ENCODE results near the gene ZC3H7A.
A peak's percentile ranks its signal among the peaks of the same experiment; 100 is the strongest.
"Not testable (repeated sequence)": the region's sequence is repeated elsewhere in the genome, so short reads cannot be mapped to it uniquely, and the experiment has no call there.

ZC3H7A gene, protein sequence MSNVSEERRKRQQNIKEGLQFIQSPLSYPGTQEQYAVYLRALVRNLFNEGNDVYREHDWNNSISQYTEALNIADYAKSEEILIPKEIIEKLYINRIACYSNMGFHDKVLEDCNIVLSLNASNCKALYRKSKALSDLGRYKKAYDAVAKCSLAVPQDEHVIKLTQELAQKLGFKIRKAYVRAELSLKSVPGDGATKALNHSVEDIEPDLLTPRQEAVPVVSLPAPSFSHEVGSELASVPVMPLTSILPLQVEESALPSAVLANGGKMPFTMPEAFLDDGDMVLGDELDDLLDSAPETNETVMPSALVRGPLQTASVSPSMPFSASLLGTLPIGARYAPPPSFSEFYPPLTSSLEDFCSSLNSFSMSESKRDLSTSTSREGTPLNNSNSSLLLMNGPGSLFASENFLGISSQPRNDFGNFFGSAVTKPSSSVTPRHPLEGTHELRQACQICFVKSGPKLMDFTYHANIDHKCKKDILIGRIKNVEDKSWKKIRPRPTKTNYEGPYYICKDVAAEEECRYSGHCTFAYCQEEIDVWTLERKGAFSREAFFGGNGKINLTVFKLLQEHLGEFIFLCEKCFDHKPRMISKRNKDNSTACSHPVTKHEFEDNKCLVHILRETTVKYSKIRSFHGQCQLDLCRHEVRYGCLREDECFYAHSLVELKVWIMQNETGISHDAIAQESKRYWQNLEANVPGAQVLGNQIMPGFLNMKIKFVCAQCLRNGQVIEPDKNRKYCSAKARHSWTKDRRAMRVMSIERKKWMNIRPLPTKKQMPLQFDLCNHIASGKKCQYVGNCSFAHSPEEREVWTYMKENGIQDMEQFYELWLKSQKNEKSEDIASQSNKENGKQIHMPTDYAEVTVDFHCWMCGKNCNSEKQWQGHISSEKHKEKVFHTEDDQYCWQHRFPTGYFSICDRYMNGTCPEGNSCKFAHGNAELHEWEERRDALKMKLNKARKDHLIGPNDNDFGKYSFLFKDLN
- 84.6 to 140 (median 113) reads per million in 4 donors for total RNA-seq

DNA sequence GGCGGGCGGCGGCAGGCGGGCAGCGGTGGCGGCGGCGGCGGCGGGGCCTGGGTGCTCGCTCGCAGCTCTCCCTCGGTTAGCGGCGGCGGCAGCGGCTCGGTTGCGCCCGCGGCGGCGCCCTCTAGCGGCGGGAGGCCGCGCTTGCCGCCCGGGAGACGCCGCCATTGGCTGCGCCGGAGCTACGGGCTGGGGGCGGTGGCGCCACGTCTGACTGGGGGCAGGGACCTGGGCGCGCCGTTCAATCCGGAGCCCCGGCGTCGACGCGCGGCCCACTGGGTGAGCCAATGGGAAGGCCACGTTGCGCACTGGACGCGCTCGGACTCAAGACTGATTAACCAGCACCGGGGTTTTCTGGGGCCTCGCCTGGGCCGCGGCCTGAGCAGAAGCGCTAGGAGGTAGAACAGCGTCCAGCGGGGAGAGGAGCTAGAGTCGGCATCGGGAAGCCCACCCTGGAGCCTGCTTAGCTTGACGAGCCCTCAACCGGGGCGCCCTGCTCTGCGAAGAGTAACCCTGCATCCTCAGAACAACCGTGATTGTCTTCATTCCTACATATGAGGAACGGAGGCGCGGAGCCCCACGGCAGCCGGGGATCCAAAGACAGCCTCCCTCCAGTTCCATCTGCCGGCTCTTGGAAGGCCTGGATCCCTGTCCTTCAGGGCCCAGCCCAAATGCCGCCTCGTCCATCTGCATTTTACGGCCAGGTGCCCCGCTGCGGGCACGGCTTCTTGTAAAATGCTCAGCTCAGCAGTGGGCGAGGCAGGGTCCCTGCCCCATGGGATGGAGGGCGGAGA lies at the start of gene ZC3H7A:
Gene ZC3H7A (minus strand): TSS at position 93 of the 791 bp plus-strand sequence. CDS start 14,904 bp downstream, outside the sequence.
- peak; percentile 87 to 96 (median 89) for DNase-seq

DNA sequence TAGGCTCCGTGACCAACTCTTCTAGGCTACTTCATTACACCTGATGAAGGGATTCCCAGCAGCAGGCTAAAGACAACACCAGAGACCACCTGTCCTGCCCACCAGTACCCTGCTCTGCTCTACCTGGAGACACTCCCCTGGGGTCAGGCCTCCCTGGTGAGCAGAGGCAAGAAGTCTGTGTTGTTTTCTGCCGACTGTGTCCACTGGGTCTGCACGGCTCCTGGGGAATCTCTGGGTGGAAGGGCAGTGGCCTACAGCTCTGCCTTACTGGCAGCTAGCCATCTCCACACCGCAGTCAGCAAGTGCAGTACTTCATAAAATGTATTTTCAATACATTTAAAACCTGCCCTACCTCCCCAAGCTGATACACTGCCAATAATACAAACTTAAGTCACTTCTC lies 47.4 kb upstream of the ZC3H7A start:
- DNase-seq, result no peak

DNA sequence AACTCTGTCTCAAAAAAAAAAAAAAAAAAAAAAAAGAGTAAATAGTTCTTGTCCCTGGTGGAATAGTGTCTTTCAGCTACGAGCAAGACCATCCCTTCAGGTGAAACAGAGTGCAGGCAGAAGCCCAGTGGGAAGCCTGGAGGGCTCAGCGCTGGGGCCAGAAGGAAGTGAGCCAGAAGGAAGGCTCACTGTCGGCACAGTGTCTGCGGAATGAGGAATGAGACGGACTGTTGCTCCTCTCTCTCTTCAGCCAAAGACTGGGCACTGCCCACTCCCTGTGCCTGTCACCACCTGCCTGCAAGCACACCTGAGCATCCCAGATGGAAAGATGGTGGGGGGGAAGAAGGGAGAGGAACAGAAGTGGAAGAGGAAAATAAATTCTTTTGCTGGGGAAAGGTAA lies 46.8 kb upstream of the ZC3H7A start:
- DNase-seq, result no peak

GRCh38 chr16:11843206-11843605 lies 46.1 kb upstream of the ZC3H7A start:
- DNase-seq, result no peak

DNA sequence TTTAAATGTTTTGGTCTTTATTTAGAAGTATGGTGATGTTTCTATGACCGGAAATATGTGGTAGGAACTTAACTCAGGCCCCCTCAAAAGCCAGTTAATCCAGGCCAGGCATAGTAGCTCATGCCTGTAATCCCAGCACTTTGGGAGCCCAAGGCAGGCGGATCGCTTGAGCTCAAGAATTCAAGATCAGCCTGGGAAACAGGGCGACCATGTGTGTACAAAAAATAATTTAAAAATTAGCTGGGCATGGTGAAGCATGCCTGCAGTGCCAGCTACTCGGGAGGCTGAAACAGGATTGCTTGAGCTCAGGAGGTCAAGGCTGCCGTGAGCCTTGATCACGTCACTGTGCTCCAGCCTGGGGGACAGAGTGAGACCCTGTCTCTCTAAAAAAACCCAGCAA lies 44.0 kb upstream of the ZC3H7A start:
- DNase-seq, result no peak

DNA sequence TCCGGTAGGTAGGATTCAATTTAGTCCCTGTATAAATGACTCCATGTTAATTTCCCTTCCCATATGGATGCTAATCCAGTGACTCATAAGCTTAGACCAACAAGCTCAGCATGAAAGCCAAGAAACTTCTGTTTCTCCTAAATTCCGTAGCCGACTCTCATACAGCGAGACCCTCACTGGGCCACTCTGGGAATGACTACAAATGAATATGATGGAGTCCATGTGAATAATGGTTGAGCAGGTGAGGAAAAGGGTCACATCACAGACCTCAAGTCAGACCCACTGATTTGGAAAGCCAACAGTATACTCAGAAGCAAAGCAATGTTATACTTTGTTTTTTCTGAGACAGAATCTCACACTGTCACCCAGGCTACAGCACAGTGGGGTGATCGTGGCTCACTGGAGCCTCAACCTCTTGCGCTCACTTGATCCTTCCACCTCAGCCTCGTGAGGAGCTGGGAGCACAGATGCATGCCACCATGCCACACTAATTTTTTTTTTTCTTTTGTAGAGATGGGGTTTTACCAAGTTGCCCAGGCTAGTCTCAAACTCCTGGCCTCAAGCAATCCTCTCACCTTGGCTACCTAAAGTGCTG lies 39.7 kb upstream of the ZC3H7A start:
- no peak for DNase-seq

GRCh38 chr16:11835891-11836649 lies 39.0 kb upstream of the ZC3H7A start:
- no peak for DNase-seq

GRCh38 chr16:11835309-11835708 lies 38.3 kb upstream of the ZC3H7A start:
- DNase-seq, result no peak

GRCh38 chr16:11833951-11834695 lies 37.1 kb upstream of the ZC3H7A start:
- DNase-seq, result no peak

DNA sequence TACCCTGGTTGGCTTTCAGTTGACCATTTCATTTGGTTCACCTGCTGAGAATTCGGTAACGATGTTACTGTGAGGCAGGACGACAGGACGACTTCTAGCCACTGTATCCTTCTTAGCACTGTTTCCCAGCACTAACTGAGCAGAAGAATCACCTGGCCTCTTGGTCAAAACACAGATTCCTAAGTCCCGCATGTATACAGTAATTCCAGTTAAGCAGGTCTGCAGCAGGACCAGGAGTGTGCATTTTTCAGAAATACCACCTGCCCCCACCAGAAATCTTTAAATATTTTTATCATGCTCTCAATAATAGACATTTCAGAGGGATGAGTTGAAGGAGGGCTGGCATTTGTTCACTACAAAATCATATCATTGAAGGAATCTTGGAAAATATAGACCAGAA lies 31.6 kb upstream of the ZC3H7A start:
- no peak for DNase-seq

DNA sequence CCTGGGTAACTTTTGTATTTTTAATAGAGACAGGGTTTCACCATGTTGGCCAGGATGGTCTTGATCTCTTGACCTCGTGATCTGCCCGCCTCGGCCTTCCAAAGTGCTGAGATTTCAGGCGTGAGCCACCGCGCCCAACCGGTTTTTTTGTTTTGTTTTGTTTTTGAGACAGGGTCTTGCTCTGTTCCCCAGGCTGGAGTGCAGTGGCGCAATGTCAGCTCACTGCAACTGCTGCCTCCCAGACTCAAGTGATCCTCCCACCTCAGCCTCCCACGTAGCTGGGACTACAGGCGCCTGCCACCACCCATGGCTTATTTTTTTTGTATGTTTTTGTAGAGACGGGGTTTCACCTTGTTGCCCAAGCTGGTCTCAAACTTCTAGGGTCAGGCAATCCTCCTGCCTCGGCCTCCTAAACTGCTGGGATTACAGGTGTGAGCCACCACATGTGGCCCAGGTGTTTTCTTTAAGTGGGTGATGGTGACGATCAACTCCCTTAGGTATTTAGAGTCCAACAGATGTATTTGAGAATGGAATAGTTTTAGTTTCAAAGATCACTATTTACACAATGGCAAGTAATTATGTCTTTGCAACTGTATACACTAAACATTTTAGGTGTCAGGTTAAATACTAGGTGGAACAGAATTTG lies 28.6 kb upstream of the ZC3H7A start:
- not testable (repeated sequence) for DNase-seq

GRCh38 chr16:11824362-11824761 lies 27.3 kb upstream of the ZC3H7A start:
- DNase-seq, result no peak

DNA sequence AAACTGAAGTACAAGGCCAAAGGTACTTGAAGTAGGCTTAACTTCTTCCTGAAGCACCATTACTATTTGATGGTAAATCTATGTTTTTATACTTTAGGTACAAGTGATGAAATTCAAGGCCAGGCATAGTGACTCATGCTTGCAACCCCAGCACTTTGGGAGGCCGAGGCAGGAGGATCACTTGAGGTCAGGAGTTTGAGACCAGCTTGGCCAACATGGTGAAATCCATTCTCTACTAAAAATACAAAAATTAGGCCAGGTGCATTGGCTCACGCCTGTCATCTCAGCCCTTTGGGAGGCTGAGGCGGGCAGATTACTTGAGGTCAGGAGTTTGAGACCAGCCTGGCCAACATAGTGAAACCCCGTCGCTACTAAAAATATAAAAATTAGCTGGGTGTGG lies 26.6 kb upstream of the ZC3H7A start:
- not testable (repeated sequence) for DNase-seq

DNA sequence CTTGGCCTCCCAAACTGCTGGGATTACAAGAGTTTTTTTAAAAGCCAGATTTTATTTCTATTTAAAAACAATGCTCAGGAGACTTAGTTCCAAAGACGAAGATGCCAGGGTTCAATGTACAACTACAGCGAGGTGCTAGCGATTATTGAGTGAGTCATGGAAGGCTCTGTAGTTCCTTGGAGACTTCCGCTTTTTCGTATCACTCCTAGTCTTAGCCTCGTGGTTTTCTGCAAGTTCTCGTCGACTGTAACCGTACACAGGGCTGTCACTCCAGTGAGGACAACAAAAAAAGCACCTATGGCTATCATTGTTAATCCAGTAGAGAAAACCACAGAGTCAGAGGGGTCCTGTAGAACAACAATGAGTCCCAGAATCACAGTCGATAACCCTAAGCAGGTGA lies 22.7 kb upstream of the ZC3H7A start:
- no peak for DNase-seq

DNA sequence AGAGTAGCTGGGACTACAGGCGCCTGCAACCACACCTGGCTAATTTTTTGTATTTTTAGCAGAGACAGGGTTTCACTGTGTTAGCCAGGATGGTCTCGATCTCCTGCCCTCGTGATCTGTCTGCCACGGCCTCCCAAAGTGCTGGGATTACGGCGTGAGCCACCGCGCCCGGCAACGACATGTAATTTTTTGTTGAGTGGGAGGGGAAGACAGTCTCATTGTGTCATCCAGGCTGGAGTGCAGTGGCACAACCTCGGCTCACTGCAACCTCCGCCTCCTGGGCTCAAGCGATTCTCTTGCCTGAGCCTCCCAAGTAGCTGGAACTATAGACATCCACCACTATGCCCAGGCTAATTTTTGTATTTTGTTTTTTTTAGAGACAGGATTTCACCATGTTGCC lies 21.9 kb upstream of the ZC3H7A start:
- not testable (repeated sequence) for DNase-seq

- no peak for DNase-seq
Measured at GRCh38 chr16:11816123-11816522, 19.1 kb upstream of the ZC3H7A start.

GRCh38 chr16:11814800-11815199 lies 17.7 kb upstream of the ZC3H7A start:
- DNase-seq, result not testable (repeated sequence)

DNA sequence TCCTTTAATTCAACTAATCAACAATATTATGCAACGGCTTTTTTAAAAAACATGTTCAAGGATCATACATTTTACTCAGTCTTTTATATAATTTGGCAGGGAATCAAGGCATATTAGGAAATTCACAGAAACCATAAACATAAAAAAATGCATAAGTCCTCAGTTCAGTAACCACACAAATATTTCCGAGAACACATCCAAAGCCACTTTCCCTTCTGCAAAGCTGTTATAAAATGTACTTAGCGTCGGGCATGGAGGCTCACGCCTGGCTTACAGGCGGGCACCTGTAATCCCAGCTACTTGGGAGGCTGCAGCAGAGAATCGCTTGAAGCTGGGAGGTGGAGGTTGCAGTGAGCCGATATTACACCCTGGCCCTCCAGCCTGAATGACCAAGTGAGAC lies 9.7 kb upstream of the ZC3H7A start:
- no peak for DNase-seq

GRCh38 chr16:11805556-11805955 lies 8.5 kb upstream of the ZC3H7A start:
- DNase-seq, result no peak

GRCh38 chr16:11801481-11802021 lies 4.5 kb upstream of the ZC3H7A start:
- DNase-seq, result no peak

Measured in T-helper 1 cell (primary cell).